Measurements from ENCODE around the gene SS18L1. TPM values are rescaled to one million over a fixed set of nuclear protein-coding genes. Genes with fewer than 3 reads are reported as not detected.
A peak's percentile ranks its signal among the peaks of the same experiment; 100 is the strongest.
"Not testable (repeated sequence)": the region's sequence is repeated elsewhere in the genome, so short reads cannot be mapped to it uniquely, and the experiment has no call there.

The SS18L1 gene
- polyA plus RNA-seq (ENCODE audit: insufficient read length) = 17.8 TPM

- peak; percentile 90 for DNase-seq
Measured at GRCh38 chr20:62143081-62143956, at the start of gene SS18L1, which contains the start of gene PSMA7. SS18L1 (plus strand) TSS chr20:62143769; CDS start chr20:62143821, 52 bp downstream. PSMA7 (minus strand) TSS chr20:62143394; CDS start chr20:62143303, 91 bp downstream.

GRCh38 chr20:62096421-62097380 lies 46.9 kb upstream of the SS18L1 start:
- DNase-seq = no peak

- no peak for DNase-seq
Measured at GRCh38 chr20:62097881-62098407, 45.6 kb upstream of the SS18L1 start.

GRCh38 chr20:62101078-62101477 lies 42.5 kb upstream of the SS18L1 start:
- DNase-seq = no peak

- no peak for DNase-seq
Measured at GRCh38 chr20:62103508-62104233, 39.9 kb upstream of the SS18L1 start.

GRCh38 chr20:62104234-62104789 lies 39.3 kb upstream of the SS18L1 start:
- no peak for DNase-seq

- peak; percentile 46 for DNase-seq
Measured at GRCh38 chr20:62104791-62105345, 38.7 kb upstream of the SS18L1 start.

GRCh38 chr20:62105592-62105991 lies 38.0 kb upstream of the SS18L1 start:
- DNase-seq = no peak

GRCh38 chr20:62111148-62111547 lies 32.4 kb upstream of the SS18L1 start:
- no peak for DNase-seq

- no peak for DNase-seq
Measured at GRCh38 chr20:62112368-62112767, 31.2 kb upstream of the SS18L1 start.

- no peak for DNase-seq
Measured at GRCh38 chr20:62114894-62115293, 28.7 kb upstream of the SS18L1 start.

- DNase-seq = not testable (repeated sequence)
Measured at GRCh38 chr20:62115800-62116407, 27.7 kb upstream of the SS18L1 start.

GRCh38 chr20:62116558-62117361 lies 26.8 kb upstream of the SS18L1 start:
- no peak for DNase-seq

- no peak for DNase-seq
Measured at GRCh38 chr20:62117362-62117646, 26.3 kb upstream of the SS18L1 start.

- DNase-seq = no peak
Measured at GRCh38 chr20:62117658-62118057, 25.9 kb upstream of the SS18L1 start.

- DNase-seq = no peak
Measured at GRCh38 chr20:62118113-62119043, 25.2 kb upstream of the SS18L1 start.

- no peak for DNase-seq
Measured at GRCh38 chr20:62119115-62119514, 24.5 kb upstream of the SS18L1 start.

GRCh38 chr20:62119591-62120364 lies 23.8 kb upstream of the SS18L1 start:
- DNase-seq = no peak
